K562 (cell line): Measurements from ENCODE around the gene SETD5. TPM values are rescaled to one million over a fixed set of nuclear protein-coding genes. Genes with fewer than 3 reads are reported as not detected.

Experiments used
- ATF2 ChIP-seq: sonication (generic); formaldehyde crosslinking; IDR thresholded peaks from 2 replicates; pipeline ENCODE4 v1.8.1; 2022; ENCODE audit warnings: missing genetic modification reagents
- DLX4 ChIP-seq: fragments of 250-450 bp; sonication (Bioruptor Pico); IDR thresholded peaks from 2 replicates; pipeline ENCODE4 v1.6.1; 2021; ENCODE audit warnings: mild to moderate bottlenecking
- ELF2 ChIP-seq: fragments of 250-450 bp; sonication (Bioruptor Pico); IDR thresholded peaks from 2 replicates; pipeline ENCODE4 v1.5.0; 2021; ENCODE audit warnings: mild to moderate bottlenecking
- ETV1 ChIP-seq: fragments of 450-650 bp; conservative IDR thresholded peaks from 2 replicates; pipeline ENCODE4 v1.6.1; 2016; ENCODE audit warnings: missing genetic modification characterization, control low read depth, low read depth, missing compliant biosample characterization
- MGA ChIP-seq: fragments of 450-650 bp; IDR thresholded peaks from 2 replicates; pipeline ENCODE4 v1.6.1; 2016; ENCODE audit warnings: mild to moderate bottlenecking, moderate library complexity
- NFRKB ChIP-seq: fragments of 450-650 bp; IDR thresholded peaks from 2 replicates; pipeline ENCODE4 v1.6.1; 2016; ENCODE audit warnings: low read depth
- RAD21 ChIP-seq, 2 experiments: fragments of 250-450 bp in 1 of 2; fragments of 450-650 bp in 1 of 2; sonication (Bioruptor Pico) in 1 of 2; formaldehyde crosslinking in 1 of 2; IDR thresholded peaks in 1 of 2; conservative IDR thresholded peaks in 1 of 2; 2 replicates each; pipeline versions ENCODE4 v1.4.0 to v1.8.0; 2020 to 2022; ENCODE audit warnings: mild to moderate bottlenecking in 2 of 2, moderate library complexity in 1 of 2
- SIN3B ChIP-seq: fragments of 450-650 bp; IDR thresholded peaks from 2 replicates; pipeline ENCODE4 v1.6.1; 2017; ENCODE audit warnings: low read depth, mild to moderate bottlenecking, moderate library complexity
- TARDBP ChIP-seq: fragments of 450-650 bp; IDR thresholded peaks from 2 replicates; pipeline ENCODE4 v1.6.1; 2016
- ZBED1 ChIP-seq: IDR thresholded peaks from 2 replicates; pipeline ENCODE4 v1.6.1; 2014
- ZNF583 ChIP-seq: fragments of 250-450 bp; sonication (Bioruptor Pico); IDR thresholded peaks from 2 replicates; pipeline ENCODE4 v1.4.0; 2020
- ZNF740 ChIP-seq, 3 experiments: fragments of 200-800 bp in 1 of 3; sonication (Bioruptor generic) in 1 of 3; sonication (generic) in 1 of 3; formaldehyde crosslinking in 1 of 3; IDR thresholded peaks; 2 replicates each; pipeline versions ENCODE4 v1.6.1 to v1.8.0; 2016 to 2022; ENCODE audit warnings: mild to moderate bottlenecking in 2 of 3, missing compliant biosample characterization in 2 of 3, missing genetic modification characterization in 2 of 3, missing genetic modification reagents in 1 of 3
- ZNF764 ChIP-seq: fragments of 250-450 bp; sonication (Bioruptor Pico); IDR thresholded peaks from 2 replicates; pipeline ENCODE4 v1.4.0; 2020; ENCODE audit warnings: low read depth, mild to moderate bottlenecking, moderate library complexity
- polyA plus RNA-seq, 8 experiments: library from polyadenylated mRNA; depleted of rRNA in 4 of 8; stranded (reverse) in 5 of 8; unstranded in 3 of 8; fragments of >200 nt; fragmentation: Nextera tagmentation in 2 of 8; fragmentation: Illumina TruSeq in 1 of 8; extraction: Ambion mirVana in 2 of 8; extraction: Trizol in 1 of 8; gene quantifications; 2 replicates each; pipeline versions ENCODE4 v1.2.1 to v1.2.3, GENCODE V29; 2011 to 2014; ENCODE audit warnings: inconsistent platforms in 1 of 8, missing spikeins in 1 of 8
- total RNA-seq, 7 experiments: library from RNA; depleted of rRNA in 6 of 7; stranded (reverse); fragments of >200 nt in 6 of 7; fragmentation: Illumina TruSeq in 2 of 7; extraction: Trizol in 2 of 7; gene quantifications; 2 replicates each; pipeline versions ENCODE4 v1.2.1 to v1.2.3, GENCODE V29; 2011 to 2021; ENCODE audit warnings: low replicate concordance in 1 of 7

SETD5 gene
- total and polyA plus RNA-seq, 9 of the 15 experiments (the other 6 are each of a cell fraction or from before 2014, with no cell fraction given): 20.8 to 135 (median 87.2) TPM

- peak; percentile 99 for TF ChIP-seq MGA
- no peak for TF ChIP-seq ATF2 (CRISPR knock-in tag)
- TF ChIP-seq ELF2 (CRISPR knock-in tag): peak; percentile 45; the same call in 1 of the 2 replicates
- TF ChIP-seq RAD21 (CRISPR knock-in tag; conservative IDR thresholded peaks at IDR 0.05 in 1 of 2, IDR thresholded peaks at IDR 0.05 in 1 of 2): no peak
- 0 out of 2 replicates have a peak, but pooled peaks have one; percentile 56 for TF ChIP-seq ZBED1
- TF ChIP-seq SIN3B: peak; percentile 46; the same call in 1 of the 2 replicates
- no peak for TF ChIP-seq DLX4 (CRISPR knock-in tag)
- TF ChIP-seq ZNF740 (CRISPR knock-in tag; IDR thresholded peaks at IDR 0.05): peak; percentile 60; the same call in 1 of the 2 replicates
- peak in 1 of 2 experiments; percentile 10; a peak in 1 of 4 replicates for TF ChIP-seq ZNF740 (tag; IDR thresholded peaks at IDR 0.05)
- TF ChIP-seq ETV1 (tag): peak; percentile 90
- TF ChIP-seq ZNF583: peak; percentile 73; the same call in 1 of the 2 replicates
- TF ChIP-seq ZNF764 (CRISPR knock-in tag): 0 out of 2 replicates have a peak, but pooled peaks have one; percentile 8
- peak; percentile 88 for TF ChIP-seq NFRKB
- TF ChIP-seq TARDBP: peak; percentile 90
These were observed 633 bp upstream of the SETD5 start (continued) for GRCh38 chr3:9396632-9397331.
